Testis (tissue), 2 donors: ENCODE data around the gene DUSP7.

ENCODE experiments used
- POLR2A ChIP-seq: fragments of 450-650 bp; IDR thresholded peaks from one replicate; pipeline ENCODE4 v1.6.1; 2017; ENCODE audit warnings: antibody characterized with exemption, mild to moderate bottlenecking, moderate library complexity
- TF ChIP-seq, protein P1 (sequence below), 3 experiments: fragments of 450-650 bp in 2 of 3; fragments of 200-600 bp in 1 of 3; sonication (generic) in 1 of 3; IDR thresholded peaks; one replicate each; pipeline ENCODE4 v1.5.1; 2016 to 2019; ENCODE audit warnings: antibody characterized with exemption in 3 of 3, mild to moderate bottlenecking in 2 of 3, moderate library complexity in 1 of 3

DNA sequence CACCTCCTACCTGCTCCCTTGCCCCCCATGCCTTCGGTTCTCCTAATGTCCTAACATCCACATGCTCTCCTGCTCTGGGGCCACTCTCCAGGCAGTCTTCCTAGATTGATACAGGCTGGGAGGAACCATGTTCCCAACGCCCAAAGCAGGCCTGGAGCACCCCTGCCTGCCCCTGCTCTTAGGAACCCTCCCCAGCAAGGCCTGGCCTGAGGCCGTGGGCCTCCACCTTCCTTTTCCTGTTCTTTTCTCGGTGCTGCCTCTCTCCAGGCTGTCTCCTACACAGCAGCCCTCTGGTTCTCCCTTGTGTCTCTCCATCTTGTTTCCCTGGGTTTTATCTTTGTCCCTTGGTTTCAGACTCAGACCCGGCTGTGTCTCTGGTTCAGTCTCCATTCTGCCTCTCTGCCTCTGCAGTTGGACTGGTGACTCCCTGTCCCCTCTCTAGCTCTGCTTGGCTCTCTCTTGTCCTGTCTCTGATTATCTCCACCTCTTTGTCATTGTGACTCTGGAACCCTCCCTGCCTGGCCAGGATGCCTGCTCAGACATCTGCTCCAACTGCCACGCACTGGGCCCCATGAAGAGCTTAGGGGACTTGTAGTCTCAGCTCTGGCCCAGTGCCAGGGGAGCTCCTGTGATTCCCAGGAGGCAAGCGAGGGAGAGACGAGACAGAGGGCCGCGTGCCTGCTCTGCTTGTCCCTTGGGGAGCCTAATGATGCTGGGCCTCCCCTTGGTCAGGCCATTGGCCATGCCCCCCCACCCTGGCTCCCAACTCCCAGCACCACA is 34.7 kb downstream of the DUSP7 start:
- TF ChIP-seq, protein P1, sequence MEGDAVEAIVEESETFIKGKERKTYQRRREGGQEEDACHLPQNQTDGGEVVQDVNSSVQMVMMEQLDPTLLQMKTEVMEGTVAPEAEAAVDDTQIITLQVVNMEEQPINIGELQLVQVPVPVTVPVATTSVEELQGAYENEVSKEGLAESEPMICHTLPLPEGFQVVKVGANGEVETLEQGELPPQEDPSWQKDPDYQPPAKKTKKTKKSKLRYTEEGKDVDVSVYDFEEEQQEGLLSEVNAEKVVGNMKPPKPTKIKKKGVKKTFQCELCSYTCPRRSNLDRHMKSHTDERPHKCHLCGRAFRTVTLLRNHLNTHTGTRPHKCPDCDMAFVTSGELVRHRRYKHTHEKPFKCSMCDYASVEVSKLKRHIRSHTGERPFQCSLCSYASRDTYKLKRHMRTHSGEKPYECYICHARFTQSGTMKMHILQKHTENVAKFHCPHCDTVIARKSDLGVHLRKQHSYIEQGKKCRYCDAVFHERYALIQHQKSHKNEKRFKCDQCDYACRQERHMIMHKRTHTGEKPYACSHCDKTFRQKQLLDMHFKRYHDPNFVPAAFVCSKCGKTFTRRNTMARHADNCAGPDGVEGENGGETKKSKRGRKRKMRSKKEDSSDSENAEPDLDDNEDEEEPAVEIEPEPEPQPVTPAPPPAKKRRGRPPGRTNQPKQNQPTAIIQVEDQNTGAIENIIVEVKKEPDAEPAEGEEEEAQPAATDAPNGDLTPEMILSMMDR (IDR thresholded peaks at IDR 0.05): no peak
- no peak for TF ChIP-seq POLR2A
